ENCODE results near the gene SEC63.
A peak's percentile ranks its signal among the peaks of the same experiment; 100 is the strongest.

Gene SEC63

DNA sequence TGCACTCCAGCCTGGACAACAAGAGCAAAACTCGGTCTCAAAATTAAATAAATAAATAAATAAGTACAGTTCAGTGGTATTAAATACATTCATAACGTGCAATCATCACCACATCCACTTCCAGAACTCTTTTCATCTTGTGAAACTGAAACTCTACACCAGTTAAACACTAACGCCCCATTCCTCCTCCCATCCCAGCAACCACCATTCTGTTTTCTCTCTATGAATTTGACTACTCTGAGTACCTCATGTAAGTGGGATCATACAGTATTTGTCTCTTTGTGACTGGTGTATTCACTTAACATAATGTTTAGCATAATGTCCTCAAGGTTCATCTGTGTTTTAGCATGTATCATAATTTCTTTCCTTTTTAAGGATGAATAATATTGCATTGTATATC is 104.8 kb downstream of the SEC63 start:
- DNase-seq, result no peak

DNA sequence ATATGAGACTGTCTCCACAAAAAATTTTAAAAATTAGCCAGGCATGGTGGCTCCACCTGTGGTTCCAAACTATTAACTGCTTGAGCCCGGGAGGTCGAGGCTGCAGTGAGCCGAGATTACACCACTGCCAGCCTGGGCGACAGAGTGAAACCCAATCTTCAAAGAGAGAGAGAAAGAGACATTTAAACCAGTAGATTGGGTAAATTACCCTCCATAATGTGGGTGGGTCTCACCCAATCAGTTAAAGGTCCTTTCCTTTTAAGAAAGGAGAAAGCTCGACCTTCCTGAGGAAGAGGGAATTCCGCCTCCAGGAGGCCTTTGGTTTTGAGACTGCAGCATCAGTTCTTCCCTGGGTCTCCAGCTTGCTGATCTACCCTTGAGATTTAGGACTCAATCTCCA is 108.7 kb downstream of the SEC63 start:
- DNase-seq, result no peak

DNA sequence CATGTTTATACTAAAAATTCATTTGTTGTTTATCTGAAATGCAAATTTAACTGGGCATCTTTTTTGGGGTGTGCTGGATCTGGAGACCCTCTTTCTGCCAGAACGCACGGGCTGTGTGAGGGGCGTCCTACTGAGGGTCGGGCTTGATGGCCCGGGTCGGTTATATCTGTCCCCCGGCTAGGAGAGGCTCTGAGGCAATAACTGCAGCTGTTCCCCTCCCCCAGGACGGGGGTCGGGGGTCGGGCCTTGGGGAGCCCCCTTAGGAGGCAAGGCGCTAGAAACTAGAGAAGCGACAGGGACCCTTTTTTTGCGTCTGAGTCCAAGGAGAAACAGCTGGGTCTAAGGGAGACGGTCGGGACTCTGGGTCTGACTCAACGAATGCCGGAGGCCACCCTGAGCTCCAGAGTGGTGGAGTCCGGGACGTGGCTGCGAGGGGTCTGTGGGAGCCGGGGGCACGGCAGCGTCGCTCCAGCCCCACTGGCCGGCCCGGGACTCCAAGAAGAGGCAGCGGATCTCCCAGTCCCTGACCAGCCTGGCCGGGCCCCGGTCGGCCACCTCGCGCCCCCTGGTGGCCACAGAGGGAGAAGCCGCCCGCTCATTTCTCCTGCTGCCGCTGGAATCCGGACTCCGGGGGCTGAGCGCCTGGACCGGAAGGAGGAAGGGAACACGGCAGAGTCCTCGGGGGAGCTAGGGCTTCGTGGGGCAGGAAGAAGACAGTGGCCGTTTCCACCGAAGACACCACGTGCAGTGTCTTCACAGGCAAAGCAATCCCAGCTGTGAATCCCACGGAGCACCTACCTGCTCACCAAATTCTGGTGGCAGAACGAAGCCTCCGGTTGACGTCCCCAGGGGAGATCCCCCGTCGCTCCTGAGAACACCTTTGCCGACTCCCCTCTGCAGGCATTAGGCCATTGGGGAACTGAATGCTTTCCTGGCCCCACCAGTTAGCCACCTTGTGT is 109.9 kb downstream of the SEC63 start:
- peak; percentile 89 for DNase-seq

DNA sequence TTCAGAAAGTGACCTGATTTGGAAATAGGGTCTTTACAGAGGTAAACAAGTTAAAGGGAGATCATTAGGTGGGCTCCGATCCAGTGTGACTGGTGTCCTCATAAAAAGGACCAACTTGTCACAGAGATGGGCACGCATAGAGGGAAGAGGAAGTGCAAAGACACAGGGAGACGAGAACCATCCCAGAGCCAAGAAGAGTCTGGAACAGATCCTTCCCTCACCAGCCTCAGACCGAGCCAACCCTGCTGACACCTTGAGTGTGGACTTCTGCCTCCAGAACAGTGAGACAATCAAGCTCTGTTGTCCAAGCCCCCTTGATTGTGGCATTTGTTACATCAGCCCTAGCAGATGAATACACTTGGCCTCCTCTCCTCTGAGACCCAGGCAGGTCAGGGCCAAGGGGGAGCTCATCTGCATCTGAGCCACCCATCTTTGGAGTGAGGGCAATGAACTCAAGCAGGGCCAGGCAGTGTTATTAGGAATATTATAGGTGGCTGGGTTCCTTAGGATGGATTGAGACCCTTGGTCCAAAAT is 111.7 kb downstream of the SEC63 start:
- DNase-seq, result no peak

DNA sequence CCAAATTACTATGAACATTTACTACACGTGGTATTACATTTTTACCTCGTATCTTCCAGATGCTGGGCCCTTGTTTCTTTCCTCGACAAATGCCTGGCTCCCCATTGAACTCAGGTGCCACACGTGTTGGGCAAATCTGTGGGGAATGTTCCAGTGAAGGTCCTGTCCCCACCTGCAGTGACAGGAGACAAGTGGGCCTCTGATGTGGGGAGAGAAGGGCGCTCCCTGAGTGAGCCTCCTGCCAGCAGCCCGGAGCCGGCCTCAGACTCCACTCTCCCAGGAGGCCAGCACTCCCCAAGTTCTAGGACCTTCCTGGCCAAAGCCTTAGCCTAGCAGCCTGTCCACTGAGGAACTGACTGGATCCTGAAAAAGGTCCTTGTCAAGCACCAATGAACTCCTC is 112.2 kb downstream of the SEC63 start:
- no peak for DNase-seq

DNA sequence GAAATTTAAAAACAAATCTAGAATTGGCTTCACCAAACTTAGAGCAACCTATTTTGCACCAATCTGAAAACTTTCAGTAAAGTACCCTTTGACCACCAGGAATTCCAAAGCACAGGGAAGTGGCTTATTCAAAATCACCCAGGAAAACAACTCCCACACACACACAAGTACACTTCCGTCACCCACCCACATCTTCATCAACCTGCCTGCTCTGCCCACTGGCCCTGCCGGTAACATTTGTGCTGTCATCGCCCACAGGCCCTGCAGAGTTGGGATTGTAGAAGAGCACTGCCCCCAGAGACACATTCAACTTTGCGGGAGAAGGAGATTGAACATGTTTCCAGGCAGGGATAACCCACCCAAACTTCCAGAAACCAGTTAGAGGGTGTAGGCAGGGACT is 114.6 kb downstream of the SEC63 start:
- DNase-seq, result no peak

DNA sequence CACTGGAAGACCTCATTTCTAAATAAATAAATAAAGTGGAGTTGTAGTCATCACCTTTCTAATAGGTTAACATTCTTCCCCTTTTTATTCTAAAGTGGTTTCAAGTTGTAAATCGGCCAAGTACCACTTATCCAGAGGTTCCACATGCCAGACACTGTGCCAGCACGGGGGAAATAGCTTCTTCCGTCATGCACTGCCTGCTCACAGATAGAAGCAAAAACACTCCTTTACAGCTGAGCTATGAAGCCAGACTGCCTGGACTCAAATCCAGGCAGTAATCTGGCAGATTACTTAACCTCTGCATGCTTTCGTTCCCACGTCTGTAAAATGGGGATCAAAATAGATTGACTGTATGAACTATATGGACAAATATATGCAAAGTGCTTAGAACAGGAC is 116.7 kb downstream of the SEC63 start:
- DNase-seq, result peak; percentile 26

DNA sequence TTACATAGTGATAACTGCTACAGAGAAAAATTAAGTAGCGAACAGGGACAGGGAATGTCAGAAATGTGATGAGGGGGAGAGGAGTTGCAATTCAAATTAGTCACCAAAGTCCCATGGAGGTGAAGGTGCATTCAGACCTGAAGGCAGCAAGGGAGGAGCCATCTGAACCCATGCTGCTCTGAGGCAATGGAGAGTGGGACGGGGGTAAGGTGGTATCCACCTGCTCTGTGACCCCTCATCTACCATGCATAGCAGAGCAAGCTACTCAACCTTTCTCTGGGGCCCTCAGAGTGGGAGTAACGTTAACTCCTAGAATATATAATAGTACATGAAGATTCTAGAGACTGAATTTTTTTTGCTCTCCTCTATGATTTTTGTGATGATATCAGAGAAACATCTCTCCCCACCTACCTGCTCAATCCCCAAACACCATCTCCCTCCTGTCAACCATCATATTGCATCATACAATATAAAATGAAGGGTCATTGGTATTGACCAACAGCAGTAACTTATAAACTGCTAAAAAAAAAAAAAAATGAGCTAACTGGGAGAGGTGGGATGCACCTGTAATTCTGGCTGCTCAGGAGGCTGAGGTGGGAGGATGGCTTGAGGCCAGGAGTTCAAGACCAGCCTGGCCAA is 117.3 kb downstream of the SEC63 start:
- no peak for DNase-seq

DNA sequence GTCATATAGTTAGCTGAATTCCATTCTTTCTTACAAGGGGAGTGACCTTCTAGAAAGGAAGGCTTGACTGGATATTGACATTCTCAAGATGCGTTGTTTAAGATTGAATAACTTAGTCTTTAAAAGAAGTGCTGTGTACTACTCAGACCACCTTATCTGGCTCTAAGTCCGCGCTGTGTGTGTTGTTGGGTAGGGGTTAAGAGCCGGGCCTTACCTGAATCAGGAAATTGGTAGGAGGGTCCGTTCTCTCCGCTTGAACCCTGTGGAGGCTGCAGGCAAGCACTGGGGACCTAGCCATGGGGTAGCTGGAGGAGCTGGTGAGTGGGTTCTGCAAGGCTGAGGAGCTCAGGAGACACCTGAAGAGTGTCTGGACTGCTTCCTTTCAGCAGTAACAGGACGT is 124.9 kb downstream of the SEC63 start:
- DNase-seq, result no peak

DNA sequence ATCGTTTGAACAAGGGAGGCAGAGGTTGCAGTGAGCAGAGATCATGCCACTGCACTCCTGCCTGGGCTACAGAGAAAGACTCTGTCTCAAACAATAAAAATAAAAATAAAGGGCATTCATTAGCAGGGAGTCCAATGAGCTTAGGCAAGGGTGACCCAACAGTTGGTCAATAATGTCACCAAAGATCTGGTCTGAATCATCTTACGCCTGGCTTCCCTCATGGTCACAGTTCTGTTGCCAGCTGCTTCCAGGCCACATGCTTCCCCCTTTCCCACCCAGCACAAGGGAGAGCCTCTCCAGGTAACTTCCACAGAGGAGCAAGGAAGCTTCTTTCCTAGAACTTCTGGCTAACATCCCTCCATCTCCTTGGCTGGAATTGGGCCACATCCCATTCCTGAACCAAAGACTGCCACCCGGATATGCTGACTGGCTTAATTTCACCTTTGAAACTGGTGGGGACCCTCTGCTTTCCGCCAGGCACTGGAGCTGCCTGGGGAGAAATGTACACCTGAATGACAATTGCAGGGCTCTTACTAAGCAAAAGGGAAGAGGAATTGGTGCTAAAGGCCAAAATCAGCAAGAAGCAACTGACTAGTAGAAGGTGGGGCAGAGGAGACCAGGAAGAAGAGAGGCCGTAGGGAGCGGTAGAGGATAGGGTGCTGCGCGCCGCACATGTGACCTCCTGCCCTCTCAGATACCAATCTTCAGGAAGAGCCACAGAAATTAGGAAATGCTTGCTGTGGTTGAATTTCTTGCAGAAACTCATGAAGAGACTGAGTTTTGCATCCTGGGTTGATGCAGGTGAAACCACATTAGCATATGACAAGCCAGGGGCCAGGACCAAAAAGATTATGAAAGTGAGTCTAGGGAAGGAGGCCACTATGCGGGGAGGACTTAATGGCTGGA is 125.6 kb downstream of the SEC63 start:
- DNase-seq, result peak; percentile 56

DNA sequence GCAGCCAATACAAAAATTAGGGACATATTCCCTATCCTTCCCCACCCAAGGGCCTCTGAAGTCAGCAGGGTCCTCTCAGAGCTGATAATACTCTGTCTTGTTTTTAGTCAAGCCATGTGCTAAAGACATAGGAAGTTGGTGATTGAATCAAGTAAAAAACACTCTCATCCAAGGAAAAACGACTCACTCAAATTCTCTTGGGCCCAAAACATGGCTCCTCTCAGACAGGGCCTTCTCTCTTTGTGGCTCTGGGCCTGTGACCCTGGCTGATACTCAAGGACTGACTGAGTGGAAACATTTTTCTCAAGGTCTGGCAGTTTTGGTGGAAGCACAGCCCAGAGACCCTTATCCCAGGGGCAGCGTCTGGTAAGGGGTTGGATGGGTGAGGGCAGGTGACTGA is 127.9 kb downstream of the SEC63 start:
- no peak for DNase-seq

DNA sequence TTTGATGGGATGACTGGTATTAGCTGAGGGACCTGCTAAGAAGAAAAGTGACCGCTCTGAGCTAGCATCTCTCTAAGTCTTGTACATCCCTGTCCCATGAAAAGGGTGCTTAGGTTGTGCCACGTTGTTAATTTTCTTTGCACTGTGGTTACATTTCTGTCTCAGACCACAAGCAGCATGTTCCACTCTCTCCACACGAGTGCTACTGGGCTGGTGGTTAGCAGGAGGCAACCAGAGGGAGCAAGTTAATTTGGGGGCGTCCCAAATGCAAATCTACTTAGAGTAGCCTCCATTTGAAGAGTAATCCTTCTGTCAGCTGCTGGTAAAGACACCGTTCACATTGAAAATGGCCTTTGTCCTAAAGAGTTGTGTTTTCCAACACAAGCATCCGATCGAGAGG is 130.5 kb downstream of the SEC63 start:
- no peak for DNase-seq

DNA sequence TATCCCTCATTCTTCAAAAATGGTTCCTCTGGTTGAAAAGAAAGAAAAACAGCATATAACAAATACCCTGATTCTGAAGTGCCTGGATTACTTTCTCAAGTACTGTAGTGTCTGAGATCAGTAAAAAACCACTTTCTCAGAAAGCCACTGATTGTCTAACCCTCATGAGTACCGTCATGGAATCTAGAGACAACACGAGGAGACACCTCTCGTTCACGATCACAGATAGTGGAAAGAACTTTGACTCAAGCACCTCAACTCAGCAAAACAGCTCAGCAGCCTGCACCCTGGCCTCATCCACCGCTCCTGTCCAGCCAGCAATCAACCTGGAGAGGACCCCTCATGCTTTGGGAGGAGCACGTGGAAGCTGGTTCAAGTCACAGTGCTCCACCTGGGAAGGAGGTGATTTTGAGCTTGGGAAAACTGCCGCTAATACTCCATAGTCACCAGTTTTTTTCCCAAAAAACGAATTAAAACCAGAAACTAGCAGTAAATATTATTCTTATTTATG is 134.9 kb downstream of the SEC63 start:
- peak; percentile 51 for DNase-seq

DNA sequence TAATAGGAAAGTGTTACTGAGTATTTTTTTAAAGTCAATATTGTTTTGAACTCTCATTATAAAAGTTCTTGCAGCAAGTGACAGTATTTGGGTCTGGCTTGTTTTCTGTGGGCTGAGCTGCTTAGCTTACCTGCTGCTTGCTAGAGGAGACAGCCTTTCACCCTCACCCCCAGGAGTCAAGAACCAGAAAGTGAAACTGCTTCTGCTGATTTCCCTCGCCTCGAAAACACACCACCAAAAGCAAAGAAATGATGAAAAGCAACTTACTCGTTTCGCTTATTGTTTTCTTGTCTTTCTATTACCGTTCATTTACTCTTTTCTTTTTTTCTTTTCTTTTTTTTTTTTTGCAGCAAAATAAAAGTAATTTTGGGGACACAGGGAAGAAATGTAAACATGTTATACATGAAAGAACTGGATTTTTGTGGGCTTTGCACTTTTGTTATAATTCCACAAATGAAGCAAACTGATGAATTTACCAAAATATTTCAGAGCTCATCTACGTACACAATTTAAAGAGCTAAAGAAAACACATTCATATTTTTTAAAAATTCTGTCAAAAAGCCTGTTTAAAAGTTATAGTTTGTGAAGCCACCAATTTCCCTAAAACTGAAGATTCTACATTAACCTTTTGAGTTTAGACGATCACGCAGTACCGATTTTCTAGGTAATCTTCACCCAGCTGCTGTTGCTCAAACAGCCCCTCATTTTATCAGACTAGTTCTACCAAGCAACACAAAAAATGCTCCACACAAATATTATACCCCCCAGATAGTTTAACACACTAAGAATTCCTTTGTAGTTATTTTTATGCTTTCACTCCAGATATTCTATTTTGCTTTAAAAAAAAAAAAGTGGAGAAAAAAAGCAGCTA is 135.6 kb downstream of the SEC63 start:
- DNase-seq, result peak; percentile 47

DNA sequence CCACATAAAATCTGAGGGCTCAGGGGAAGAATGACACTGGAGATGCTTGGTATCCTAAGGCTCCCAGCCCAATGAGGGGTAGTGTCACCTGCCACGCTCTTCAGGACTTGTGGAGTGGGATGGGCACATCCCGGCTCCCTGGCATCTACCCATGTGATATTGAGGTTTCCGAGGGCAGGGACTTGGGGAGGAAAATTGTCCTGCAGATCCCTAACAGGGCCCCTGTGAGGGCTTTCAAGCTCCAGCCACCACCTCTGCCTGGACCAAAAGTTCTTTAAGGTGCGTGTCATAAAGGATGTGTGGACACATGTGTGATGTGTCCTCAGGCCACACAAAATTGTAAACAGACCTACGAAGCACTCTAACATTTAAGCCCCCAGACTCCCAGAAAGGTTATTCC is 136.4 kb downstream of the SEC63 start:
- no peak for DNase-seq

DNA sequence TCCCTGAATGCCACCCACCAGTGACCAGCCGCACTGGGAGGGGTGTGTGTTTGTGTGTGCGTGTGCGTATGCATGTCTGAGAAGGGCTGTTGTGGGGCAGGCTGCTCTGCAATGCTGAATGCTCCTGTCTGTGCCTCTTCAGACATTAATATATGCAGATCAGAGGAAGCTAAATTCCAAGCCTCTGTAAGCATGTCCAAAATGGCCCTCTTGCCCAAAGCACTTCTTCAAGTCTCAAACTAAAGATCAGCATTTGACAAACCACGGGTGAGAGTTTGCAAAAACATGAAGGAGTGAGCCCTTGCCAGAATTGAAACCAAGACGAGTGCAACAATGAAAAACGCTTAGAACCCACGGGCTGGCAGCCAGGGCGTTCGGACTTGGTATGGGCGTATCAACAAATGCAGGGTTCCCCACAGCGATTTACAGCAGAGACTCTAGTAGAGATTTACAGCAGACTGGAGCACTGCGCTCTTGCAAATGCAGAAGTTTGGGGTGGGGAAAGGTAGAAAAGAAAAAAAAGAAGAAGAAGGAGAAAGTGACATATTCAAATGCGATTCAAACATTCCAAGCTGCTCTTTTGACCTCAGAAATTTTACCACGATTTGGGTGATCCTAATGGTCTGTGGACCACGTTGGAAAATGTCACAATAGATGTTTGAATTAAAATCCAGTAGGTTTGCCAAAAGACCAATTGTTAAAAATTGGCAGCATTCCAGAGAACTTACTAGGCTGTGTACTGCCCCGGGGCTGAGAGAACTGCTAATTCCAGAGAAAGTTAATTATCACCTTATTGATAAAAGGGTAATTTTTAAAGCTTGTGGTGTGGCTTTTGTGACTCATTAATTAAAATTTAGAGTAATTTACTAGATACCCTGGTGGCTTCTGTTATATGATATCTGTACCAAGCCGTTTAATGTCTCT is 137.4 kb downstream of the SEC63 start:
- peak; percentile 69 for DNase-seq

DNA sequence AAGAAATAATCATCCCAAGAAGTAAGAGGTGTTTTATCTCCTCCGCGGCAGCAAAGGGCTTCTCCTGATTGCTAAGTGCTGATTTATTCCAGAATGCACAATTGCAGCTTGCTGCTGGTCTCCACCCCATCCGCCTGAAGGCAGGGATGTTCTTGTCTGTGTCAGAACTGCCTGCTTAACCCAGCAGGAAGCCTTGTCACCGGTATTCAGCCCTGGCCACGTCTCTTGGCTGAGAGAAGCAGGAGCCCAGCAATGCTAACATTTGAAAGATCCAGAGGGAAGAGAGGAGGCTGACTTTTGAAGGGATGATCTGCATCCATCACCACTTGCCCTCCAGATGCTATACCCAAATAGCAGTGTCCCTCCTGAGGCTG is 138.1 kb downstream of the SEC63 start:
- DNase-seq, result no peak

DNA sequence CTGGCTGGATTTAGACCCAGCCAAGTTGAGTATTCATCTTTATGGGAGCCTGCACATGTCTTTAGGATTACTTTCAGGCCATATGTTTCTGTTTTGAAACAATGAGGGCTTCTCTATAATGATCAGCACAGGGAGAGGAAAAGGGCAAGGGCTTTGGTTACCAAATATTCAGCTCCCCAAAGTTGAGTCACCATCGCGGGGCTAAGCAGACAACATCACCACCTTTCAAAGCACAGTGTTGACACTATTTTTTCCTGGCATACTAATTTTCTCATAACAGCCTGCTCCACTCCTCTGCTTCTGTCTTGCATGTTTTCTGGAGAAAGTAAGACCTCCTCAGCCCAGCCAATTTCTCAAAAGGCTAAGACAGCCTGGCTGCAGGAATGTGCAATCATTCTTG is 138.8 kb downstream of the SEC63 start:
- peak; percentile 10 for DNase-seq

DNA sequence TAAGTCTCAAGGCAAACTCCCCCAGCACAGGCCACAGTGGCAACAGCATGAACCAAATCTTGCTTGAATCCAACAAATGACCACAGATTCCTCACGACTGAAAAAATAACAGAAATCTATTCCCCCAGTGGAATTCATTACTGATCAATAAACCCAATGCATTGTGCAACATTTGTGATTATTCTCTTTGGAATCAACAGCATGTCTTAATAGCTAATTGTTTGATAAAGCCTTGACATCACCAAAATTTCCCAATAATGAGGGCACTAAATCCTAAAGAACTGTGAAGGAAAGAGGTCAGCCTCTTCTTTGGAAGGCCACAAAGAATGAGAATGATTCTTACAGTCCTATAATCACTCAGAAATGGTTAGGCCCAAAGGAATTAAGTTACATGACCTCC is 139.7 kb downstream of the SEC63 start:
- no peak for DNase-seq

DNA sequence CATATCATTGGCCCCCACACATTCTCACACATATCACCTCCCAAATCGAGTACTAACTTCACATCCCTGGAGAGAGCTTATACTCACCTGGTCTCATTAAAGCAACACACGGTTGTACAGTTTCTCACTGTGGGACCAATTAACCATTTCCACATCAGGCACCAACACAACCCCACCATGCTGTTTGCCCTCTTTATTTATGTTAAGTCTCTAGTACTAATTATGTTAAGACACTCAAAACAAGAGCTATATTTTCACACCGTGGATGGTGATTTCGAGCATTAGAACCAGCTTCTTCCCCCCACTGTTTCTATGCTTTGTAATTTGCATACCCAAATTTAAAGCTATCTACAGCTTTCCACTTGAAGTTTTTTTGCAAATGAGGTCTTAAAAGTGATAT is 140.2 kb downstream of the SEC63 start:
- DNase-seq, result no peak

All from hematopoietic multipotent progenitor cell treated with erythropoietin and hydrocortisone succinate and interleukin-3 and kit ligand, for 4 days (in vitro differentiated cells).